Measurements from ENCODE around the gene FER.
"Not testable (repeated sequence)": the region's sequence is repeated elsewhere in the genome, so short reads cannot be mapped to it uniquely, and the experiment has no call there.

FER gene

DNA sequence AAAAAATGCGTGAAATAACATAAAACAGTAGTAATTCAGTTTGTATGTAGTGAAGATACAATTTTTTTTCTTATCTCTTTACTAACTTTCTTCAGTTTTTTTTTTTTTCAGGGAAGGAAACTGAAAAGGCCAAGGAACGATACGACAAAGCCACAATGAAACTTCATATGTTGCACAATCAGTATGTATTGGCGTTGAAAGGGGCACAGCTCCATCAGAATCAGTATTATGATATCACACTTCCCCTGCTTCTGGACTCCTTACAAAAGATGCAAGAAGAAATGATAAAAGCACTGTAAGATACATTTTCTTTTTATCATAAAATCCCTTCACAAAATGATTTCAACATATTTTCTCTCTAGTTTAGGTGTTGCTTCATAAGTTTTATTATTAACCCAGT, 120.0 kb downstream of the FER start:
- in situ Hi-C loops (cut with HindIII; ENCODE audit: low sequenced_read_pairs): no loop called here

DNA sequence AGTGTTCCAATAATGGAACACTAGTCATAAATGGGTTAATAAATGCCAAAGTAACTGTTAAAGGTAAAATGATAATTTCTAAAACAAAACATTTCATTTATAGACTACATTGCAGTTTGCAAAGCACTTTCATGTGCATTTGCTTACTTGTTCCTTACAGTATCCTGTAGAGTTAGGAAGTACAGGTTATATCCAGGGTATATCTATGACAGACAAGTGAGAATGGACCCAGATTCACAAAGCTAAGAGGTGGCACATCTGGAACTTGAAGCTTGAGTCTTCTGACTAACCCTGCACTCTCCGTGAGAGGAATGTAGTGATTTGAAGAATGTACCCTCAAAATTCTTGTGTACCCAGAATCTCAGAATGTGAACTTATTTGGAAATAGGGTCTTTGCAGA, 121.4 kb downstream of the FER start:
- in situ Hi-C loops (cut with HindIII; ENCODE audit: low sequenced_read_pairs): no loop called here

DNA sequence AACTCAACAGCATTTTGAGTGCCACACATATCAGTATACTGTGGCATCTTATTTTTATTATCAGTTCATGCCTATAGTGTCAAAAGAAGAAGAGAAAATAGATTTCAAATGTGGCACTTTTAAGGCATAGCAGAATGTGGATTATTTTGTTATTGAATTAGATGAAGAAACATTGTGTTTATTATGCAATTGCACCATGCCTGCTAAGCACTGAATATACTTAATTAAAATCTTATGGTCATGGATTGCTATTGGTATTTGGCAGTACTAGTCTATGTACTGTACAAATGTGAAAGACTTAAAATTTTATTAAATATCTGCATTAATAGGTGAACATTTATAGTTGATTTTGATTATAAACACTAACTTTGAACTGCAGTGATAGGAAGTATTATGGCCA, 128.8 kb downstream of the FER start:
- in situ Hi-C loops (cut with HindIII; ENCODE audit: low sequenced_read_pairs): no loop called here

DNA sequence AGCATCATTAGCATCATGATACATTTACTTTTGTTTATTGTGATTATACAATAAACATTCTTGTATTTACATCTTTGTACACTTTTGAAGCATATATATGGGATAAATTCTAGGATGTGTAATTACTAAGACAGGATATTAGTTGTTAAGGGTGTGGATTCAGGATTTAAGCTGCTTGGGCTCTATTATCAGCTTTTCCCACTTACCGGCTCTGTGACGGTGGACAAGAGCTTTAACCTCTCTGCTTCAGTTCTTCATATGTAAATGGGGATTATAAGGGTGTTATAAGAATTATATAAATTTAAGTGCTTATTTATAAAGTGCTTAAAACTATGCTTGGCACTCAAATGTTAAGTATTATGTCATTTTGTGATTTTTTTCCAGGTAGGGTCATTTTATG, 131.1 kb downstream of the FER start:
- in situ Hi-C loops (cut with HindIII; ENCODE audit: low sequenced_read_pairs): no loop called here

- in situ Hi-C loops (cut with HindIII; ENCODE audit: low sequenced_read_pairs): no loop called here
Observed at GRCh38 chr5:108881133-108881532, 133.4 kb downstream of the FER start.

GRCh38 chr5:108884736-108885135, 137.0 kb downstream of the FER start:
- in situ Hi-C loops (cut with HindIII; ENCODE audit: low sequenced_read_pairs): no loop called here

DNA sequence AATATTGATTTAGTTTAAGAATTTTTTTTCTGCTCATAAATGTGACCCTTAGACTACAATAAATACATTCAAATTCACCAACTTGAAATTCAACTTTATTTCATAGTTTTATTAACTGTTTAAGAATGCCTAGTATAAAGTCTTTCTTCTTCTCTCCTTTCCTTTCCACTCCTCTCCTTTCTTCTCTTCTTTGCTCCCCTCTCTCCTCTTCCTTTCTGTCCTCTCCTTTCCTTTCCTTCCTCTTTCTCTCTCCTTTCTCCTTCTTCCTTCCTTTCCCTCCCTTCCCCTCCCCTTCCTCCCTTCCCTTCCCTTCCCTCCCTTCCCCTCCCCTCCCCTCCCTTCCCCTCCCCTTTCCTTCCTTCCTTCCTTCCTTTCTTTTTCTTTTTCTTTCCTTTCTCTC, 150.6 kb downstream of the FER start:
- in situ Hi-C loops (cut with HindIII; ENCODE audit: low sequenced_read_pairs): no loop called here

DNA sequence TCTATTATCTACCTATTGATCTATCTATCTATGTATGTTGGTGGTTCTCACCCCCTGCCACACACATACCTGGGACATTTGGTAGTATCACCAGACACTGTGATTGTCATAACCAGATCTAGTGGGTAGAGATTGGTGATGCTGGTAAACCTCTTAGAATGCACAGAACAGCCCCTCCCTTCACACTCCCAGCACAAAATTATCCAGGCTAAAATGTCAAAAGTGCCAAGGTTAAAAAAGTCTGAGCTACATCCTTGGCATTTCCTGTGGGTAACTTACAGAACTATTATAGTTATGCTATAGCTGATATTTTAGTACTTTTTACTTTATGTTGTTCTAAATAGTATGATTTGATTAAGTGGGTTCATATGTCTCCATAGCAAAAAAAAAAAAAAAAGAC, 151.0 kb downstream of the FER start:
- in situ Hi-C loops (cut with HindIII; ENCODE audit: low sequenced_read_pairs): no loop called here

DNA sequence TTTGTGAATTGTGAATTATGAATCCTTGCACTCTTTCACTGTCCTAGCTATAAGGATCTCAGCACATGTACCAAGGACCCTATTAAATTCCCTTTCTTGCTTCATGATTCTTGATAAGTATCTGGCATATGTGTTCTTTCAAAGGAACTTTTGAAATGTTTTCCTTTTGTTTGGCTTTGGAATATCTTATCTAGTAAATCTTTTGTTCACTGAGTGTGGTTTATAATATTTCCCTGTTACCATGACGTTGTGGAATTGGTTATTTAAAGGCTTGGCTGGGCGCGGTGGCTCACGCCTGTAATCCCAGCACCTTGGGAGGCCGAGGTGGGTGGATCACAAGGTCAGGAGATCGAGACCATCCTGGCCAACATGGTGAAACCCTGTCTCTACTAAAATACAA, 151.5 kb downstream of the FER start:
- in situ Hi-C loops (cut with HindIII; ENCODE audit: low sequenced_read_pairs): not testable (repeated sequence)

- in situ Hi-C loops (cut with HindIII; ENCODE audit: low sequenced_read_pairs): no loop called here
Observed at GRCh38 chr5:108900668-108901067, 153.0 kb downstream of the FER start.

DNA sequence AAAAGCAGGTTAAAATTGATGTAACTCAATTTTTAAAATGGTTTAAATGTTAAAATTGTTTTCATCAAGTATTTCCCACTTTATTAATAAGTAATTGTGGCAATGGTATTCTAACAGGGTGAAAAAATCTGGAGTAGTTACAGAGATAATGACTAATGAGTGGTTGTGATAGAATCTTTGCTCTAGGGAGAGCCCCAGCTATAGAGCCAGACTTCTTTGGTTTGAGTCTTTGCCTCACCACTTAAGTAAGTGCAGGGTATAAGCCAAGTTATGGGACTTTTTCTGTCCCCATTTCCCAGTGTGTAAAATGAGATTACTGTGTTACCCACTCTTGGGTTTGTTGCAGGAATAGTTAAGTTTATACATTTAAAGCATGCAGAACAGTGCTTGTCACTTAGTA, 158.1 kb downstream of the FER start:
- in situ Hi-C loops (cut with HindIII; ENCODE audit: low sequenced_read_pairs): no loop called here

- in situ Hi-C loops (cut with HindIII; ENCODE audit: low sequenced_read_pairs): no loop called here
Observed at GRCh38 chr5:108910627-108911026, 162.9 kb downstream of the FER start.

DNA sequence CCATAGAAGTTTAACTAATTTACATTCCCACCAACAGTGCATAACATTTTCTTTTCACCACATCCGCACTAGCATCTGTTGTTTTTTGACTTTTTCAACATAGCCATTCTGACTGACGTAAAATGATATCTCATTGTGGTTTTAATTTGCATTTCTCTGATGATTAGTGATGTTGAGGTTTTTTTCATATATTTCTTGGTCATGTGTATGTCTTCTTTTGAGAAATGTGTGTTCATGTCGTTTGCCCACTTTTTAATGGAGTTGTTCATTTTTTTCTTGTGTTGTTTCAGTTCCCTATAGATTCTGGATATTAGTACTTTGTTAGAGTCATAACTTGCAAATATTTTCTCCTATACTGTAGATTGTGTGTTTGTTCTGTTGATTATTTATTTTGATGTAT, 163.4 kb downstream of the FER start:
- in situ Hi-C loops (cut with HindIII; ENCODE audit: low sequenced_read_pairs): no loop called here

DNA sequence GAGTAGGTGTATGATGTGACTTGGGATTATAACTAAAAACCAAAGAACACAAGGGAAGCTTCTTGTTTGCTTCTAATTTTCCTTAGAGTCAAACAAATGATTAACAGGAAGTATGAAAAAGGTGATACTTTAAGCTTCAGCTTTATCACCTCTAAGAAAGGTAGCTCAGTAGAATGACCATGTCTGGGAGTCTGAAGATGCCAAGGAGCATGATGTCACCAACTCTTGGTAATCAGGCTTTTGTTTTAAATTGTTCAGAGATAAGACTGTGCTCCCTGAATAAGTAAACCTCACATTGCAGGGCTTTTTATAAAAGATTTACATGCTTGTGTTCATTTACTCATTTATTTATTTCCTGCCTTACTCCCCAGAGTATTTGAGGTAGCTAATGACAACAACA, 169.9 kb downstream of the FER start:
- in situ Hi-C loops (cut with HindIII; ENCODE audit: low sequenced_read_pairs): no loop called here

- in situ Hi-C loops (cut with HindIII; ENCODE audit: low sequenced_read_pairs): no loop called here
Observed at GRCh38 chr5:108919591-108920326, 172.1 kb downstream of the FER start.

GRCh38 chr5:108924457-108924961, 176.8 kb downstream of the FER start:
- in situ Hi-C loops (cut with HindIII; ENCODE audit: low sequenced_read_pairs): no loop called here

DNA sequence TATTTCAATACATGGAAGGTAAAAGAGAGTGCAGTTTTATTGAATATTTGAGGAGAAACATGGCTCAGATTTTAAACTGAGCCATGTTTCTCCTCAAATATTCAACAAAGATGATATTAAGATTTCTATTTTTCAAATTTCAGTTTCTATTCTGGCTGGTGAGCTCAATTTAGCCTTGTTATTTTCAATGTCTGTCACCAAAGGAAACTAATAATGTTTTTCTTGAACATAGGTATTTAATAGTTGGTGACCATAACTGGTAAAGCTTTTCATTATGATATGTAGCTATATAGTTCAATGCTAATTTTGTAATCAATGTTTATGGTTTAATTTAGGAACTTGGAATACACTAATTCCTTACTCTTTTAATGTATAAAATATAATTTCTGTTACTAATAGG, 177.4 kb downstream of the FER start:
- in situ Hi-C loops (cut with HindIII; ENCODE audit: low sequenced_read_pairs): no loop called here

GRCh38 chr5:108930107-108930506, 182.4 kb downstream of the FER start:
- in situ Hi-C loops (cut with HindIII; ENCODE audit: low sequenced_read_pairs): no loop called here

DNA sequence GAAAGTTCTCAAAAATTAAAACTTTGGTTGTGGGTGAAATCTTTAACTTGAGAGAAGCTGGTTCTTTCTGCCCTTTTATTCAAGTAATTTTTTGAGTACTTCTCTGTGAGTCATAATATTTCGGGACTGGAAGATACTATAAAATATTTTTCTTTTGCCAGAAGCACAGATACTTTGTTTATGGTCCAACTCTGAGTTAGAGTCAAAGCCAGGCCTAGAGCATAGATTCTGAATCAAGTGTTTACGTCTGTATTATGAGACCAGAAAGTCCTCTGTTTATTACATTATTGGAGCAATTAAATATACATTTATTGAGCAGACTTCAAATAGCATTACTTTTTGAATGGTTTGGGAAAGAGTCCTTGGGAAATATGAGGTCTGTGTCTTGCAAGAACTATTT, 187.9 kb downstream of the FER start:
- in situ Hi-C loops (cut with HindIII; ENCODE audit: low sequenced_read_pairs): no loop called here

DNA sequence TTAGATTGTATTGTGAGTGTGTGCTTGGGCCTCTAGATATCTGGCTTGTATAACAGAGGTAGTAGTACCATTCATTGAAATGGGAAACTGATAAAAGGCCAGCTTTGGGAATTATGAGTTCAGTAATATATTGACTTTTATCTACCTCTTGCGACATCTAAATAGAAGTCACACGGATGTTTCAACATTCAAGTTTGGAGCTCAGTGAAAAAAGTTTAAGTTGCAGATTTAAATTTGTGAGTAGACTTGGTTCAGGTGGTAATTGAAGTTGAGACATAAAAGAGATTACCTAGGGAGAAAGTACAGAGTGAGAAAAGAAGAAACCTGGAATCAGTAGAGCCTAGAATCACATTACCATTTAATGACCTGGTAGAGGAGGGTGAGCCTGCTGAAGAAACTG, 189.5 kb downstream of the FER start:
- in situ Hi-C loops (cut with HindIII; ENCODE audit: low sequenced_read_pairs): no loop called here

DNA sequence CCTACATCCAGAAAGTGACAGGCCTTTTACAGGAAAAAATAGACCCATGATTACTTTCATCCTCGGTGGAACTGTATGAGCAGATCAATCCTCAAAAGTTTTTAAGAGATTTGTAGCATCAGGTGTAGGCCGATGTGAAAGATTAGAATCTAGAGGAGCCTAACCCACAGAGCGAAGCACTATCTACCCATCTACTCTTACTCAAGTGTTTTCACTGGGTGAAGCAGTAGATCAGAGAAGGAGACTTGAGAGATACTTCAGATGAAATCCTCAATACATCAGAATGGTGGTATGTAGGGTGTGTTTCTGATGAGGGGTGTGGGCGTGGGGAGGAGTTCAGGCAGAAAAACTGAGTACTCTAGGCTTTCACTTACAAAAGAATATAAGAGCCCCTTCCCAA, 192.8 kb downstream of the FER start:
- in situ Hi-C loops (cut with HindIII; ENCODE audit: low sequenced_read_pairs): no loop called here

DNA sequence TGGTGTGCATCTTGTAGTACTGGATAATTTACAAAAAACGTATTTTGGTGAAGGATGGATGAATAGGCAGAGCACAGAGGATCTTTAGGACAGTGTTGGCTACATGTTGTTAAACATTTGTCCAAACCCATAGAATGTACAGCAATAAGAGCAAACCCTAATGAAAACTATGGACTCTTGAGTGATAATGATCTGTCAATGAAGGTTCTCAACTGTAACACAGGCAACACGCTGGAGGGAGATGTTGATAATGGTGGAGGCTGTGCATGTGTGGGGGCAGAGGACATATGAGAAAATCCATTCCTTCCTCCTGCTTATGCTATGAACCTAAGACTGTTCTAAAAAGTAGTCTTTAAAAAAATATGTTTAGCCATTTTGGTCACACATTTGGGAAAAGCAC, 194.0 kb downstream of the FER start:
- in situ Hi-C loops (cut with HindIII; ENCODE audit: low sequenced_read_pairs): no loop called here

- in situ Hi-C loops (cut with HindIII; ENCODE audit: low sequenced_read_pairs): no loop called here
Observed at GRCh38 chr5:108942701-108943100, 195.0 kb downstream of the FER start.
